H1 (cell line): Measurements from ENCODE around the gene EXD3. TPM values are rescaled to one million over a fixed set of nuclear protein-coding genes. Genes with fewer than 3 reads are reported as not detected.

ENCODE experiments used
- BCL11A ChIP-seq, 2 experiments: IDR thresholded peaks; one replicate each; pipeline ENCODE4 v1.6.1; 2011; ENCODE audit warnings: low read depth in 2 of 2, low read length in 2 of 2, mild to moderate bottlenecking in 2 of 2
- ZNF274 ChIP-seq: IDR thresholded peaks from 2 replicates; pipeline ENCODE4 v1.7.0; 2012; ENCODE audit warnings: low read length, borderline replicate concordance; ENCODE audit errors: extremely low read depth
- polyA plus RNA-seq, 7 experiments: library from polyadenylated mRNA; depleted of rRNA in 3 of 7; stranded (reverse) in 5 of 7; unstranded in 2 of 7; fragments of >200 nt in 5 of 7; fragments of 200-250 nt in 2 of 7; gene quantifications; 1 replicate in 5 of 7; 2 replicates in 1 of 7; 4 replicates in 1 of 7; pipeline versions ENCODE4 v1.2.1 to v1.2.3, GENCODE V29; 2011 to 2013; ENCODE audit warnings: missing spikeins in 2 of 7, mixed read lengths in 2 of 7
- total RNA-seq: library from RNA; stranded (reverse); fragmentation: NEBNext Ultra II Directional; extraction: Animal tissue kit (Norgen Biotek cat#: 25700); gene quantifications from 2 replicates; pipeline ENCODE4 v1.2.1, GENCODE V29; 2021
- TF ChIP-seq, protein P1 (sequence below): fragments of 300-600 bp; sonication (generic); IDR thresholded peaks from 2 replicates; pipeline ENCODE4 v1.7.1; 2012; ENCODE audit warnings: low read length, moderate library complexity, mild to moderate bottlenecking, inconsistent platforms; ENCODE audit not compliant: insufficient replicate concordance
- TF ChIP-seq, protein P2 (sequence below): IDR thresholded peaks from 2 replicates; pipeline ENCODE4 v1.6.1; 2012; ENCODE audit warnings: inconsistent platforms

The EXD3 gene
- total and polyA plus RNA-seq, 2 of the 8 experiments (the other 6 are each of a cell fraction or from before 2014, with no cell fraction given): 7.2 to 9.4 TPM

DNA sequence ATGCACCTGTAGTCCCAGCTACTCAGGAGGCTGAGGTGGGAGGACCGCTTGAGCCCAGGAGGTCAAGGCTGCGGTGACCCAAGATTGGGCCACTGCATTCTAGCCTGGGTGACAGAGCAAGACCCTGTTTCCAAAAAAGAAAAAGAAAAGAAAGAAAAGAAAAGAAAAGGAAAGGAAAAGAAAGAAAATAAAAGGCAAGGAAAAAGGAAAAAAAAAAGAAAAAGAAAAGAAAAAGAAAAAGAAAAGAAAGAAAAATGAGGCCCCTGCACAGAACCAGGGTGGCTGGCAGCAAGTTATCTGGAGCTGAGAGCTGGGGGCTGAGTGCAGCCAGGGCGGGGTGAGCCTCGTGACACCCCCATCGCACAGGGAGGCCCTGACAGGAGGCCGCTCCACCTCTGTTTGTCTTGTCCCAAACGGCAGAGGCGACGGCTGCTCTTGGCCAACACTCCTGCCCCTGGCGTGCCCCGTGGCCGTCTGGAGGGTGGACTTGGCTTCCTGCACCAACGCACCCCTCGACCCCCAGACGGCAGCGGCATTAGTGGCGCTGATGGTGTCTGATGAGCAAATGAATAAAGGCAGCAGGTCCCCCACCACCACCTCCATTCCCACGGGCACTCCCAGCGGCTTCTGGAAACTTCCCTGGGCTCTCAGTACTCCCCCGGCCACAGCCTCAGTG is 16.7 kb downstream of the EXD3 start (continued):
- TF ChIP-seq, protein P1, sequence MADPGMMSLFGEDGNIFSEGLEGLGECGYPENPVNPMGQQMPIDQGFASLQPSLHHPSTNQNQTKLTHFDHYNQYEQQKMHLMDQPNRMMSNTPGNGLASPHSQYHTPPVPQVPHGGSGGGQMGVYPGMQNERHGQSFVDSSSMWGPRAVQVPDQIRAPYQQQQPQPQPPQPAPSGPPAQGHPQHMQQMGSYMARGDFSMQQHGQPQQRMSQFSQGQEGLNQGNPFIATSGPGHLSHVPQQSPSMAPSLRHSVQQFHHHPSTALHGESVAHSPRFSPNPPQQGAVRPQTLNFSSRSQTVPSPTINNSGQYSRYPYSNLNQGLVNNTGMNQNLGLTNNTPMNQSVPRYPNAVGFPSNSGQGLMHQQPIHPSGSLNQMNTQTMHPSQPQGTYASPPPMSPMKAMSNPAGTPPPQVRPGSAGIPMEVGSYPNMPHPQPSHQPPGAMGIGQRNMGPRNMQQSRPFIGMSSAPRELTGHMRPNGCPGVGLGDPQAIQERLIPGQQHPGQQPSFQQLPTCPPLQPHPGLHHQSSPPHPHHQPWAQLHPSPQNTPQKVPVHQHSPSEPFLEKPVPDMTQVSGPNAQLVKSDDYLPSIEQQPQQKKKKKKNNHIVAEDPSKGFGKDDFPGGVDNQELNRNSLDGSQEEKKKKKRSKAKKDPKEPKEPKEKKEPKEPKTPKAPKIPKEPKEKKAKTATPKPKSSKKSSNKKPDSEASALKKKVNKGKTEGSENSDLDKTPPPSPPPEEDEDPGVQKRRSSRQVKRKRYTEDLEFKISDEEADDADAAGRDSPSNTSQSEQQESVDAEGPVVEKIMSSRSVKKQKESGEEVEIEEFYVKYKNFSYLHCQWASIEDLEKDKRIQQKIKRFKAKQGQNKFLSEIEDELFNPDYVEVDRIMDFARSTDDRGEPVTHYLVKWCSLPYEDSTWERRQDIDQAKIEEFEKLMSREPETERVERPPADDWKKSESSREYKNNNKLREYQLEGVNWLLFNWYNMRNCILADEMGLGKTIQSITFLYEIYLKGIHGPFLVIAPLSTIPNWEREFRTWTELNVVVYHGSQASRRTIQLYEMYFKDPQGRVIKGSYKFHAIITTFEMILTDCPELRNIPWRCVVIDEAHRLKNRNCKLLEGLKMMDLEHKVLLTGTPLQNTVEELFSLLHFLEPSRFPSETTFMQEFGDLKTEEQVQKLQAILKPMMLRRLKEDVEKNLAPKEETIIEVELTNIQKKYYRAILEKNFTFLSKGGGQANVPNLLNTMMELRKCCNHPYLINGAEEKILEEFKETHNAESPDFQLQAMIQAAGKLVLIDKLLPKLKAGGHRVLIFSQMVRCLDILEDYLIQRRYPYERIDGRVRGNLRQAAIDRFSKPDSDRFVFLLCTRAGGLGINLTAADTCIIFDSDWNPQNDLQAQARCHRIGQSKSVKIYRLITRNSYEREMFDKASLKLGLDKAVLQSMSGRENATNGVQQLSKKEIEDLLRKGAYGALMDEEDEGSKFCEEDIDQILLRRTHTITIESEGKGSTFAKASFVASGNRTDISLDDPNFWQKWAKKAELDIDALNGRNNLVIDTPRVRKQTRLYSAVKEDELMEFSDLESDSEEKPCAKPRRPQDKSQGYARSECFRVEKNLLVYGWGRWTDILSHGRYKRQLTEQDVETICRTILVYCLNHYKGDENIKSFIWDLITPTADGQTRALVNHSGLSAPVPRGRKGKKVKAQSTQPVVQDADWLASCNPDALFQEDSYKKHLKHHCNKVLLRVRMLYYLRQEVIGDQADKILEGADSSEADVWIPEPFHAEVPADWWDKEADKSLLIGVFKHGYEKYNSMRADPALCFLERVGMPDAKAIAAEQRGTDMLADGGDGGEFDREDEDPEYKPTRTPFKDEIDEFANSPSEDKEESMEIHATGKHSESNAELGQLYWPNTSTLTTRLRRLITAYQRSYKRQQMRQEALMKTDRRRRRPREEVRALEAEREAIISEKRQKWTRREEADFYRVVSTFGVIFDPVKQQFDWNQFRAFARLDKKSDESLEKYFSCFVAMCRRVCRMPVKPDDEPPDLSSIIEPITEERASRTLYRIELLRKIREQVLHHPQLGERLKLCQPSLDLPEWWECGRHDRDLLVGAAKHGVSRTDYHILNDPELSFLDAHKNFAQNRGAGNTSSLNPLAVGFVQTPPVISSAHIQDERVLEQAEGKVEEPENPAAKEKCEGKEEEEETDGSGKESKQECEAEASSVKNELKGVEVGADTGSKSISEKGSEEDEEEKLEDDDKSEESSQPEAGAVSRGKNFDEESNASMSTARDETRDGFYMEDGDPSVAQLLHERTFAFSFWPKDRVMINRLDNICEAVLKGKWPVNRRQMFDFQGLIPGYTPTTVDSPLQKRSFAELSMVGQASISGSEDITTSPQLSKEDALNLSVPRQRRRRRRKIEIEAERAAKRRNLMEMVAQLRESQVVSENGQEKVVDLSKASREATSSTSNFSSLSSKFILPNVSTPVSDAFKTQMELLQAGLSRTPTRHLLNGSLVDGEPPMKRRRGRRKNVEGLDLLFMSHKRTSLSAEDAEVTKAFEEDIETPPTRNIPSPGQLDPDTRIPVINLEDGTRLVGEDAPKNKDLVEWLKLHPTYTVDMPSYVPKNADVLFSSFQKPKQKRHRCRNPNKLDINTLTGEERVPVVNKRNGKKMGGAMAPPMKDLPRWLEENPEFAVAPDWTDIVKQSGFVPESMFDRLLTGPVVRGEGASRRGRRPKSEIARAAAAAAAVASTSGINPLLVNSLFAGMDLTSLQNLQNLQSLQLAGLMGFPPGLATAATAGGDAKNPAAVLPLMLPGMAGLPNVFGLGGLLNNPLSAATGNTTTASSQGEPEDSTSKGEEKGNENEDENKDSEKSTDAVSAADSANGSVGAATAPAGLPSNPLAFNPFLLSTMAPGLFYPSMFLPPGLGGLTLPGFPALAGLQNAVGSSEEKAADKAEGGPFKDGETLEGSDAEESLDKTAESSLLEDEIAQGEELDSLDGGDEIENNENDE: no peak
- TF ChIP-seq, protein P2, sequence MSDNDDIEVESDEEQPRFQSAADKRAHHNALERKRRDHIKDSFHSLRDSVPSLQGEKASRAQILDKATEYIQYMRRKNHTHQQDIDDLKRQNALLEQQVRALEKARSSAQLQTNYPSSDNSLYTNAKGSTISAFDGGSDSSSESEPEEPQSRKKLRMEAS: no peak
- TF ChIP-seq ZNF274: no peak
- no peak for TF ChIP-seq BCL11A (IDR thresholded peaks at IDR 0.05; ENCODE audit: low read depth in 2 of 2, low read length in 2 of 2)
